Right atrium auricular region (tissue), 2 donors: ENCODE data around the gene TMC1. TPM values are rescaled to one million over a fixed set of nuclear protein-coding genes. Genes with fewer than 3 reads are reported as not detected.
A peak's percentile ranks its signal among the peaks of the same experiment; 100 is the strongest.

ENCODE experiments used
- DNase-seq: peaks from one replicate; pipeline ENCODE4 v3.0.0-alpha.2; 2019; ENCODE audit warnings: low spot score
- H3K27ac ChIP-seq, 2 donors: fragments of 200-600 bp; sonication (generic); 1 replicate in 1 of 2; 2 replicates in 1 of 2; pipeline ENCODE4 v1.5.1; 2016 to 2019
- H3K27me3 ChIP-seq, 2 donors: fragments of 200-600 bp; sonication (generic); one replicate each; pipeline versions ENCODE4 v1.5.1 to v1.6.0; 2017 to 2019
- H3K36me3 ChIP-seq: fragments of 200-600 bp; sonication (generic); one replicate; pipeline ENCODE4 v1.5.1; 2016
- H3K4me1 ChIP-seq, 2 donors: fragments of 200-600 bp; sonication (generic); one replicate each; pipeline versions ENCODE4 v1.5.1 to v1.6.0; 2017 to 2019
- H3K4me3 ChIP-seq, 2 donors: fragments of 200-600 bp; sonication (generic); 1 replicate in 1 of 2; 2 replicates in 1 of 2; pipeline ENCODE4 v1.5.1; 2017 to 2019; ENCODE audit warnings: mild to moderate bottlenecking in 1 of 2, moderate library complexity in 1 of 2
- H3K9me3 ChIP-seq, 2 donors: fragments of 200-600 bp; sonication (generic); one replicate each; pipeline ENCODE4 v1.5.1; 2019
- total RNA-seq, 2 donors: library from RNA; depleted of rRNA; stranded (reverse); fragments of >200 nt; gene quantifications; one replicate each; pipeline ENCODE4 v1.1.0, GENCODE V29; 2016
- TF ChIP-seq, protein P1 (sequence below), 2 donors: fragments of 200-600 bp; sonication (generic); IDR thresholded peaks; one replicate each; pipeline ENCODE4 v1.5.1; 2019; ENCODE audit warnings: antibody characterized with exemption in 2 of 2

TMC1 gene
- total RNA-seq, 2 donors from 2014 or later = not detected

DNA sequence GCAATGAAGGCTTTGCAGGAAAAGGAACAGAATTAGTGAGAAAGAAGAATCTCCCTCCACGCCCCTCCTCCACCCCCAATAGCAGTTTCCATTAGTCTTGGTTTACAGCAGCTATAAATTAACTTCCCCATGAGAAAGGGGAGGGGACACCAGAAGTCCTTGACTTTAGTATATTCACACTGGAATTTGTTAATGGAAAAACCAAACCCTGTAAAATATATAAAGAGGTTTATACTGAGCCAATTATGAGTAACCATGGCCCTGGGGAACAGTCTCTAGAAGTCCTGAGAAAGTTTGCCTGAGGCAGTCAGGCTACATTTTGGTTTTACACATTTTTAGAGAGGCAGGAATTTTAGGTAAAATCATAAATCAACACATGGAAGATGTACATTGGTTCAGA, 342.9 kb downstream of the TMC1 start:
- H3K27me3 ChIP-seq = no peaks in the 10 kb centered on the region
- no peaks in the 10 kb centered on the region for H3K36me3 ChIP-seq
- DNase-seq = no peak
- TF ChIP-seq, protein P1, sequence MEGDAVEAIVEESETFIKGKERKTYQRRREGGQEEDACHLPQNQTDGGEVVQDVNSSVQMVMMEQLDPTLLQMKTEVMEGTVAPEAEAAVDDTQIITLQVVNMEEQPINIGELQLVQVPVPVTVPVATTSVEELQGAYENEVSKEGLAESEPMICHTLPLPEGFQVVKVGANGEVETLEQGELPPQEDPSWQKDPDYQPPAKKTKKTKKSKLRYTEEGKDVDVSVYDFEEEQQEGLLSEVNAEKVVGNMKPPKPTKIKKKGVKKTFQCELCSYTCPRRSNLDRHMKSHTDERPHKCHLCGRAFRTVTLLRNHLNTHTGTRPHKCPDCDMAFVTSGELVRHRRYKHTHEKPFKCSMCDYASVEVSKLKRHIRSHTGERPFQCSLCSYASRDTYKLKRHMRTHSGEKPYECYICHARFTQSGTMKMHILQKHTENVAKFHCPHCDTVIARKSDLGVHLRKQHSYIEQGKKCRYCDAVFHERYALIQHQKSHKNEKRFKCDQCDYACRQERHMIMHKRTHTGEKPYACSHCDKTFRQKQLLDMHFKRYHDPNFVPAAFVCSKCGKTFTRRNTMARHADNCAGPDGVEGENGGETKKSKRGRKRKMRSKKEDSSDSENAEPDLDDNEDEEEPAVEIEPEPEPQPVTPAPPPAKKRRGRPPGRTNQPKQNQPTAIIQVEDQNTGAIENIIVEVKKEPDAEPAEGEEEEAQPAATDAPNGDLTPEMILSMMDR (IDR thresholded peaks at IDR 0.05) = no peak
- no peaks in the 10 kb centered on the region for H3K4me1 ChIP-seq
- H3K4me3 ChIP-seq = no peak overlapping the region
- H3K27ac ChIP-seq = no peak overlapping the region
- no peaks in the 10 kb centered on the region for H3K9me3 ChIP-seq

- TF ChIP-seq, protein P1 (IDR thresholded peaks at IDR 0.05) = peak; percentile 4 to 58
- Histone ChIP-seq H3K9me3 (no peaks in the 10 kb centered on the region), H3K27me3 (no peaks in the 10 kb centered on the region), H3K27ac (no peak overlapping the region), H3K36me3 (no peaks in the 10 kb centered on the region), H3K4me1 (peaks cover 0 to 18% of the 10 kb centered on the region in 2 donors), H3K4me3 (no peak overlapping the region)
- no peak for DNase-seq
These were observed 350.3 kb downstream of the TMC1 start for GRCh38 chr9:72871685-72872084.

GRCh38 chr9:72872718-72873117, 351.3 kb downstream of the TMC1 start:
- Histone ChIP-seq H3K27me3 (no peaks in the 10 kb centered on the region), H3K4me1 (peaks cover 0 to 18% of the 10 kb centered on the region in 2 donors), H3K27ac (no peak overlapping the region), H3K9me3 (no peaks in the 10 kb centered on the region), H3K4me3 (no peak overlapping the region), H3K36me3 (no peaks in the 10 kb centered on the region)
- TF ChIP-seq, protein P1 (IDR thresholded peaks at IDR 0.05) = no peak
- DNase-seq = no peak

- Histone ChIP-seq H3K4me3 (no peak overlapping the region), H3K36me3 (no peaks in the 10 kb centered on the region), H3K9me3 (no peaks in the 10 kb centered on the region), H3K4me1 (peaks cover 0 to 18% of the 10 kb centered on the region in 2 donors), H3K27me3 (no peaks in the 10 kb centered on the region), H3K27ac (no peak overlapping the region)
- TF ChIP-seq, protein P1 (IDR thresholded peaks at IDR 0.05) = no peak
- no peak for DNase-seq
These were observed 352.0 kb downstream of the TMC1 start for GRCh38 chr9:72873456-72873855.

DNA sequence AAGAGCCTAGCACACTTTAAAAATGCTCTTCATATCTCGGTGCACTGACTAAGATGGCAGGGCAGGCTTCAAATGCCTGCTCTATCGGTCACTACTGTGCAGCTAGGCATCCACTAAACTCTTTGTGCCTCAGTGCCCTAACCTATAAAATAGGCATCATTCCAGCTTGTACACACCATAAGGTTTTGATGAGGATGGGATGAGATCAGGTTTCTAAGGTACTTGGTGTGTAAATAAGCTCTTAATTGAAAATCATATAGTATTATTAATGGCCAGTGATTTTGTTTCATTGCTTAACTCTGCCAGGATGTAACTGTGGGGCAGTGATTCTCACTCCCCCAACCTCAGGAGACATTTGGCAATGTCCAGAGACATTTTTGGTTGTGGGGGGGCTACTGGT, 352.9 kb downstream of the TMC1 start:
- no peak for DNase-seq
- Histone ChIP-seq H3K27ac (no peak overlapping the region), H3K27me3 (no peaks in the 10 kb centered on the region), H3K9me3 (no peaks in the 10 kb centered on the region), H3K4me3 (no peak overlapping the region), H3K36me3 (no peaks in the 10 kb centered on the region), H3K4me1 (peaks cover 0 to 18% of the 10 kb centered on the region in 2 donors)
- TF ChIP-seq, protein P1 (IDR thresholded peaks at IDR 0.05) = no peak

GRCh38 chr9:72875221-72875620, 353.8 kb downstream of the TMC1 start:
- Histone ChIP-seq H3K27me3 (no peaks in the 10 kb centered on the region), H3K9me3 (no peaks in the 10 kb centered on the region), H3K36me3 (no peaks in the 10 kb centered on the region), H3K27ac (no peak overlapping the region), H3K4me1 (peaks cover 0 to 18% of the 10 kb centered on the region in 2 donors), H3K4me3 (no peak overlapping the region)
- TF ChIP-seq, protein P1 (IDR thresholded peaks at IDR 0.05) = no peak
- no peak for DNase-seq
